T-helper 1 cell treated with Interleukin-12 subunit alpha and Interleukin-12 subunit beta and Interleukin-4 antibody, amounts not matched to agents 30 ng/mL and 1 ng/mL, for 36 hours (primary cell): Measurements from ENCODE around the gene SPRR4. TPM values are rescaled to one million over a fixed set of nuclear protein-coding genes. Genes with fewer than 3 reads are reported as not detected.

ENCODE experiments used
- intact Hi-C: fragments of 100-400 bp; cut with micrococcal nuclease; formaldehyde crosslinking; loops from one replicate; pipeline ENCODE4 v1.15.1; 2024
- total RNA-seq: library from RNA; stranded (reverse); gene quantifications from 2 replicates; pipeline ENCODE4 v1.2.3, GENCODE V29; 2022

SPRR4 gene
- not detected in 2 replicates for total RNA-seq

- intact Hi-C loops, result no loop called here
Observed at GRCh38 chr1:152970495-152970894, at the start of gene SPRR4. TSS of gene SPRR4 (plus strand) at chr1:152970648. CDS start at chr1:152971891, 1,243 bp downstream.

GRCh38 chr1:152924191-152924590 lies 46.3 kb upstream of the SPRR4 start:
- intact Hi-C loops, result no loop called here

- intact Hi-C loops, result loop anchor here (1.0 kb wide), 1 partner anchor 272 kb away; no protein-coding TSS in a partner anchor
Observed at GRCh38 chr1:152926091-152926490, 44.4 kb upstream of the SPRR4 start.

- intact Hi-C loops, result no loop called here
Observed at GRCh38 chr1:152928671-152929070, 41.8 kb upstream of the SPRR4 start.

- intact Hi-C loops, result no loop called here
Observed at GRCh38 chr1:152932170-152932811, 38.2 kb upstream of the SPRR4 start.

GRCh38 chr1:152933196-152933595 lies 37.3 kb upstream of the SPRR4 start:
- intact Hi-C loops, result no loop called here

- intact Hi-C loops, result no loop called here
Observed at GRCh38 chr1:152940614-152941013, 29.8 kb upstream of the SPRR4 start.

GRCh38 chr1:152941037-152941711 lies 29.3 kb upstream of the SPRR4 start:
- intact Hi-C loops, result no loop called here

- intact Hi-C loops, result no loop called here
Observed at GRCh38 chr1:152942161-152942560, 28.3 kb upstream of the SPRR4 start.

GRCh38 chr1:152946248-152946647 lies 24.2 kb upstream of the SPRR4 start:
- intact Hi-C loops, result no loop called here

- intact Hi-C loops, result no loop called here
Observed at GRCh38 chr1:152946651-152947256, 23.7 kb upstream of the SPRR4 start, which contains the start of gene SPRR5. TSS of gene SPRR5 (plus strand) at chr1:152947206. CDS start at chr1:152948555, 1,349 bp downstream.

- intact Hi-C loops, result no loop called here
Observed at GRCh38 chr1:152951711-152952110, 18.7 kb upstream of the SPRR4 start.

GRCh38 chr1:152953761-152954160 lies 16.7 kb upstream of the SPRR4 start:
- intact Hi-C loops, result no loop called here

- intact Hi-C loops, result no loop called here
Observed at GRCh38 chr1:152954436-152954835, 16.0 kb upstream of the SPRR4 start.

- intact Hi-C loops, result no loop called here
Observed at GRCh38 chr1:152957561-152957960, 12.9 kb upstream of the SPRR4 start.

GRCh38 chr1:152959273-152959672 lies 11.2 kb upstream of the SPRR4 start:
- intact Hi-C loops, result no loop called here

- intact Hi-C loops, result no loop called here
Observed at GRCh38 chr1:152959801-152960451, 10.5 kb upstream of the SPRR4 start.

GRCh38 chr1:152960452-152961044 lies 9.9 kb upstream of the SPRR4 start:
- intact Hi-C loops, result no loop called here

GRCh38 chr1:152961226-152961891 lies 9.1 kb upstream of the SPRR4 start:
- intact Hi-C loops, result no loop called here

- intact Hi-C loops, result no loop called here
Observed at GRCh38 chr1:152962876-152963415, 7.5 kb upstream of the SPRR4 start.

- intact Hi-C loops, result no loop called here
Observed at GRCh38 chr1:152964536-152964935, 5.9 kb upstream of the SPRR4 start.
